Measurements from ENCODE around the gene APLP2. TPM values are rescaled to one million over a fixed set of nuclear protein-coding genes. Genes with fewer than 3 reads are reported as not detected.
"Not testable (repeated sequence)": the region's sequence is repeated elsewhere in the genome, so short reads cannot be mapped to it uniquely, and the experiment has no call there.

Gene APLP2
- total RNA-seq, 1 experiment from 2014 or later: 104 TPM

- DNase-seq (ENCODE audit: low spot score): no peak
Observed at GRCh38 chr11:130170345-130170744, 100.7 kb downstream of the APLP2 start.

- no peak for DNase-seq (ENCODE audit: low spot score)
Observed at GRCh38 chr11:130171534-130171933, 101.8 kb downstream of the APLP2 start.

- not testable (repeated sequence) for DNase-seq (ENCODE audit: low spot score)
Observed at GRCh38 chr11:130172001-130172400, 102.3 kb downstream of the APLP2 start.

- no peak for DNase-seq (ENCODE audit: low spot score)
Observed at GRCh38 chr11:130174642-130175041, 104.9 kb downstream of the APLP2 start.

GRCh38 chr11:130175898-130176297 is 106.2 kb downstream of the APLP2 start:
- no peak for DNase-seq (ENCODE audit: low spot score)

- no peak for DNase-seq (ENCODE audit: low spot score)
Observed at GRCh38 chr11:130177782-130178181, 108.1 kb downstream of the APLP2 start.

- no peak for DNase-seq (ENCODE audit: low spot score)
Observed at GRCh38 chr11:130178441-130179339, 109.0 kb downstream of the APLP2 start.

- DNase-seq (ENCODE audit: low spot score): no peak
Observed at GRCh38 chr11:130179396-130180306, 110.0 kb downstream of the APLP2 start.

- no peak for DNase-seq (ENCODE audit: low spot score)
Observed at GRCh38 chr11:130180491-130180890, 110.8 kb downstream of the APLP2 start.

GRCh38 chr11:130180896-130181294 is 111.2 kb downstream of the APLP2 start:
- no peak for DNase-seq (ENCODE audit: low spot score)

- DNase-seq (ENCODE audit: low spot score): peak; percentile 55
Observed at GRCh38 chr11:130181295-130182272, 111.9 kb downstream of the APLP2 start.

- no peak for DNase-seq (ENCODE audit: low spot score)
Observed at GRCh38 chr11:130183878-130184610, 114.3 kb downstream of the APLP2 start.

- DNase-seq (ENCODE audit: low spot score): no peak
Observed at GRCh38 chr11:130187096-130187495, 117.4 kb downstream of the APLP2 start.

GRCh38 chr11:130188047-130188446 is 118.4 kb downstream of the APLP2 start:
- no peak for DNase-seq (ENCODE audit: low spot score)

GRCh38 chr11:130188585-130189347 is 119.1 kb downstream of the APLP2 start:
- no peak for DNase-seq (ENCODE audit: low spot score)

- DNase-seq (ENCODE audit: low spot score): no peak
Observed at GRCh38 chr11:130189492-130190210, 120.0 kb downstream of the APLP2 start.

GRCh38 chr11:130190371-130190881 is 120.7 kb downstream of the APLP2 start:
- DNase-seq (ENCODE audit: low spot score): no peak

- no peak for DNase-seq (ENCODE audit: low spot score)
Observed at GRCh38 chr11:130191896-130192295, 122.2 kb downstream of the APLP2 start.

- DNase-seq (ENCODE audit: low spot score): no peak
Observed at GRCh38 chr11:130192845-130193267, 123.2 kb downstream of the APLP2 start.

Measured in A172 (cell line).